ENCODE data around the gene CAMK1D.

CAMK1D gene

GRCh38 chr10:12563489-12563888, 214.1 kb downstream of the CAMK1D start:
- Histone ChIP-seq H3K27ac (ENCODE audit: low read depth, low read length) (no peak overlapping the region), H4K5ac (ENCODE audit: low read length) (no peak overlapping the region), H2AK5ac (ENCODE audit: low read length) (no peak overlapping the region), H3K4me1 (ENCODE audit: control insufficient read depth, low read depth, low read length) (no peaks in the 10 kb centered on the region), H3K4ac (ENCODE audit: low read depth, low read length) (no peak overlapping the region), H3K18ac (ENCODE audit: low read length) (no peak overlapping the region), H3K4me3 (ENCODE audit: low read length) (no peak overlapping the region), H4K8ac (ENCODE audit: low read depth, low read length) (no peak overlapping the region), H3K36me3 (ENCODE audit: control insufficient read depth, insufficient read depth, low read length) (no peaks in the 10 kb centered on the region), H2BK120ac (ENCODE audit: low read depth, low read length) (no peak overlapping the region), H3K23ac (ENCODE audit: low read length) (no peak overlapping the region), H3K4me2 (ENCODE audit: low read length) (no peak overlapping the region), H3K79me1 (ENCODE audit: low read length) (no peaks in the 10 kb centered on the region), H2BK15ac (replicated peaks; ENCODE audit: low read depth) (no peak overlapping the region), H3K79me2 (ENCODE audit: control insufficient read depth, insufficient read depth, low read length) (no peaks in the 10 kb centered on the region), H3K9ac (ENCODE audit: low read length) (no peak overlapping the region), H3K56ac (ENCODE audit: low read length) (no peak overlapping the region), H3K27me3 (ENCODE audit: insufficient read depth, low read length, poor library complexity) (no peaks in the 10 kb centered on the region), H2BK5ac (ENCODE audit: low read length) (no peak overlapping the region)
- no CpG with 5 or more reads among the region's 3 CpGs for WGBS (ENCODE audit: extremely low coverage, insufficient coverage, low lambda C conversion rate)
- no peak for DNase-seq

GRCh38 chr10:12564173-12564572, 214.8 kb downstream of the CAMK1D start:
- Histone ChIP-seq H3K4me2 (ENCODE audit: low read length) (no peak overlapping the region), H3K27me3 (ENCODE audit: insufficient read depth, low read length, poor library complexity) (no peaks in the 10 kb centered on the region), H3K79me1 (ENCODE audit: low read length) (no peaks in the 10 kb centered on the region), H4K8ac (ENCODE audit: low read depth, low read length) (no peak overlapping the region), H2BK15ac (replicated peaks; ENCODE audit: low read depth) (no peak overlapping the region), H3K36me3 (ENCODE audit: control insufficient read depth, insufficient read depth, low read length) (no peaks in the 10 kb centered on the region), H3K27ac (ENCODE audit: low read depth, low read length) (no peak overlapping the region), H3K18ac (ENCODE audit: low read length) (no peak overlapping the region), H3K9ac (ENCODE audit: low read length) (no peak overlapping the region), H2BK120ac (ENCODE audit: low read depth, low read length) (no peak overlapping the region), H2BK5ac (ENCODE audit: low read length) (no peak overlapping the region), H2AK5ac (ENCODE audit: low read length) (no peak overlapping the region), H3K4ac (ENCODE audit: low read depth, low read length) (no peak overlapping the region), H3K4me1 (ENCODE audit: control insufficient read depth, low read depth, low read length) (no peaks in the 10 kb centered on the region), H3K56ac (ENCODE audit: low read length) (no peak overlapping the region), H3K79me2 (ENCODE audit: control insufficient read depth, insufficient read depth, low read length) (no peaks in the 10 kb centered on the region), H3K4me3 (ENCODE audit: low read length) (no peak overlapping the region), H3K23ac (ENCODE audit: low read length) (no peak overlapping the region), H4K5ac (ENCODE audit: low read length) (no peak overlapping the region)
- WGBS (ENCODE audit: extremely low coverage, insufficient coverage, low lambda C conversion rate): no CpG with 5 or more reads among the region's 2 CpGs
- DNase-seq: no peak

- H3K4me3 ChIP-seq (ENCODE audit: low read length): no peak overlapping the region
Measured at GRCh38 chr10:12566161-12567115, 217.1 kb downstream of the CAMK1D start.

GRCh38 chr10:12568391-12569009, 219.2 kb downstream of the CAMK1D start:
- no peak overlapping the region for H2BK15ac ChIP-seq (replicated peaks; ENCODE audit: low read depth)
- no peaks in the 10 kb centered on the region for H3K79me2 ChIP-seq (ENCODE audit: control insufficient read depth, insufficient read depth, low read length)
- H3K18ac ChIP-seq (ENCODE audit: low read length): no peak overlapping the region
- no peak overlapping the region for H4K5ac ChIP-seq (ENCODE audit: low read length)
- no peak overlapping the region for H2BK5ac ChIP-seq (ENCODE audit: low read length)
- WGBS (ENCODE audit: extremely low coverage, insufficient coverage, low lambda C conversion rate): no CpG with 5 or more reads among the region's 7 CpGs
- H2BK120ac ChIP-seq (ENCODE audit: low read depth, low read length): no peak overlapping the region
- no peaks in the 10 kb centered on the region for H3K27me3 ChIP-seq (ENCODE audit: insufficient read depth, low read length, poor library complexity)
- H2AK5ac ChIP-seq (ENCODE audit: low read length): no peak overlapping the region
- H3K4me2 ChIP-seq (ENCODE audit: low read length): no peak overlapping the region
- H3K56ac ChIP-seq (ENCODE audit: low read length): no peak overlapping the region
- H3K4me1 ChIP-seq (ENCODE audit: control insufficient read depth, low read depth, low read length): no peaks in the 10 kb centered on the region
- no peak overlapping the region for H3K4me3 ChIP-seq (ENCODE audit: low read length)
- no peak overlapping the region for H3K4ac ChIP-seq (ENCODE audit: low read depth, low read length)
- no peak for DNase-seq
- no peak overlapping the region for H3K9ac ChIP-seq (ENCODE audit: low read length)
- no peak overlapping the region for H4K8ac ChIP-seq (ENCODE audit: low read depth, low read length)
- H3K79me1 ChIP-seq (ENCODE audit: low read length): no peaks in the 10 kb centered on the region
- no peak overlapping the region for H3K23ac ChIP-seq (ENCODE audit: low read length)
- no peaks in the 10 kb centered on the region for H3K36me3 ChIP-seq (ENCODE audit: control insufficient read depth, insufficient read depth, low read length)
- H3K27ac ChIP-seq (ENCODE audit: low read depth, low read length): no peak overlapping the region

More at GRCh38 chr10:12566161-12567115, 217.1 kb downstream of the CAMK1D start:
- Histone ChIP-seq H3K27me3 (ENCODE audit: insufficient read depth, low read length, poor library complexity) (no peaks in the 10 kb centered on the region), H3K4me1 (ENCODE audit: control insufficient read depth, low read depth, low read length) (no peaks in the 10 kb centered on the region), H3K9ac (ENCODE audit: low read length) (no peak overlapping the region), H4K8ac (ENCODE audit: low read depth, low read length) (no peak overlapping the region), H2AK5ac (ENCODE audit: low read length) (no peak overlapping the region), H3K79me1 (ENCODE audit: low read length) (no peaks in the 10 kb centered on the region), H3K36me3 (ENCODE audit: control insufficient read depth, insufficient read depth, low read length) (no peaks in the 10 kb centered on the region), H3K79me2 (ENCODE audit: control insufficient read depth, insufficient read depth, low read length) (no peaks in the 10 kb centered on the region), H4K5ac (ENCODE audit: low read length) (no peak overlapping the region), H2BK15ac (replicated peaks; ENCODE audit: low read depth) (no peak overlapping the region), H2BK120ac (ENCODE audit: low read depth, low read length) (no peak overlapping the region), H3K4me2 (ENCODE audit: low read length) (no peak overlapping the region), H2BK5ac (ENCODE audit: low read length) (no peak overlapping the region), H3K56ac (ENCODE audit: low read length) (no peak overlapping the region), H3K4ac (ENCODE audit: low read depth, low read length) (no peak overlapping the region), H3K23ac (ENCODE audit: low read length) (no peak overlapping the region), H3K18ac (ENCODE audit: low read length) (no peak overlapping the region), H3K27ac (ENCODE audit: low read depth, low read length) (no peak overlapping the region)
- no peak for DNase-seq
- no CpG with 5 or more reads among the region's 20 CpGs for WGBS (ENCODE audit: extremely low coverage, insufficient coverage, low lambda C conversion rate)

GRCh38 chr10:12572281-12572680, 222.9 kb downstream of the CAMK1D start:
- Histone ChIP-seq H3K23ac (ENCODE audit: low read length) (no peak overlapping the region), H3K4me3 (ENCODE audit: low read length) (no peak overlapping the region), H3K27me3 (ENCODE audit: insufficient read depth, low read length, poor library complexity) (no peaks in the 10 kb centered on the region), H3K36me3 (ENCODE audit: control insufficient read depth, insufficient read depth, low read length) (no peaks in the 10 kb centered on the region), H3K4me2 (ENCODE audit: low read length) (no peak overlapping the region), H2AK5ac (ENCODE audit: low read length) (no peak overlapping the region), H3K56ac (ENCODE audit: low read length) (no peak overlapping the region), H3K79me2 (ENCODE audit: control insufficient read depth, insufficient read depth, low read length) (no peaks in the 10 kb centered on the region), H4K8ac (ENCODE audit: low read depth, low read length) (no peak overlapping the region), H3K27ac (ENCODE audit: low read depth, low read length) (no peak overlapping the region), H4K5ac (ENCODE audit: low read length) (no peak overlapping the region), H3K4me1 (ENCODE audit: control insufficient read depth, low read depth, low read length) (no peaks in the 10 kb centered on the region), H3K4ac (ENCODE audit: low read depth, low read length) (no peak overlapping the region), H3K79me1 (ENCODE audit: low read length) (no peaks in the 10 kb centered on the region), H3K18ac (ENCODE audit: low read length) (no peak overlapping the region), H3K9ac (ENCODE audit: low read length) (no peak overlapping the region), H2BK5ac (ENCODE audit: low read length) (no peak overlapping the region), H2BK120ac (ENCODE audit: low read depth, low read length) (no peak overlapping the region), H2BK15ac (replicated peaks; ENCODE audit: low read depth) (no peak overlapping the region)
- DNase-seq: no peak
- no CpG with 5 or more reads among the region's 3 CpGs for WGBS (ENCODE audit: extremely low coverage, insufficient coverage, low lambda C conversion rate)
